Choroid plexus epithelial cell (primary cell): ENCODE data around the gene ZBTB3.
"Not testable (repeated sequence)": the region's sequence is repeated elsewhere in the genome, so short reads cannot be mapped to it uniquely, and the experiment has no call there.

ENCODE experiments used
- DNase-seq: peaks from one replicate; pipeline ENCODE4 v3.0.0-alpha.2; 2010; ENCODE audit warnings: low read depth
- H3K4me3 ChIP-seq: 2 replicates; pipeline ENCODE4 v1.5.1; 2011; ENCODE audit warnings: low read depth, mild to moderate bottlenecking, control low read depth, low read length, moderate library complexity
- CTCF ChIP-seq: conservative IDR thresholded peaks from 2 replicates; pipeline ENCODE4 v1.5.1; 2011; ENCODE audit warnings: low read depth, mild to moderate bottlenecking, control low read depth, inconsistent platforms, low read length, moderate library complexity

Gene ZBTB3

DNA sequence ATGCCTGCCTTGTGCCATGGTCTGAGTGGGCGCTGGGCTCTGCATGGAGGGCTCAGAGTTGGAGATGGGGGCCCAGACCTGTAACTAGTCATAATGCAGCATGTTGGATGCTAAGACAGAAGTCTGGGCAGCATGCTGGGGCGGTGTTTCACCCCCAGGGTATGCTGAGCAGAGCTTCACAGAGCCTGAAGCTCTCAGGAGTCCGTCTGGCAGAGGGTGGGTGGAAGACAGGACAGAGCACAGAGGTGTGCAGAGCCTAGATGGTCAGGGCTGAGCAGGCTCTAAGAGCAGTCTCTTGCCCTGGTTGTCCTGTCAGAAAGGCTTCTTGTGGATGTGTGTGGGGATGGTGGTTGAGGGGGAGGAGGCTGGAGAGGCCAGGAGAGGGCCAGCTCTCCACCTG, 24.5 kb upstream of the ZBTB3 start:
- no peak for DNase-seq
- no peak for TF ChIP-seq CTCF

GRCh38 chr11:62777389-62777788, 23.4 kb upstream of the ZBTB3 start:
- no peak for TF ChIP-seq CTCF
- DNase-seq: no peak
- H3K4me3 ChIP-seq: no peak overlapping the region

More for the DNA sequence above, 24.5 kb upstream of the ZBTB3 start:
- no peak overlapping the region for H3K4me3 ChIP-seq

DNA sequence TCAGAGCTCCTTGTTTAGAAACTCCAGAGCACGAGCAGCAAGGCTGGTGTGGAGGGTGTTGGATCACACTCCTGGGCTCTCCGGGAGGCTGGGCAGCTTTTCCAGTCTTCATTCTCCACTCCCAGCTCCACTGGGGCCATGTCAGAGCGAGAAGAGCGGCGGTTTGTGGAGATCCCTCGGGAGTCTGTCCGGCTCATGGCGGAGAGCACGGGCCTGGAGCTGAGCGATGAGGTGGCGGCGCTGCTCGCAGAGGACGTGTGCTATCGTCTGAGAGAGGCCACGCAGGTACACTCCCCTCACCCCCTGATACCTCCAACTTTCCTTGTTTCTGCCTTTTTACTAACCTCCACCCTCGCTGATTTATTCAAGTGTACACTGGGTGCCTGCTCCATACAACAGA, 21.7 kb upstream of the ZBTB3 start:
- no peak for DNase-seq
- no peak overlapping the region for H3K4me3 ChIP-seq
- no peak for TF ChIP-seq CTCF

GRCh38 chr11:62774407-62774806, 20.4 kb upstream of the ZBTB3 start:
- TF ChIP-seq CTCF: no peak
- DNase-seq: no peak
- no peak overlapping the region for H3K4me3 ChIP-seq

DNA sequence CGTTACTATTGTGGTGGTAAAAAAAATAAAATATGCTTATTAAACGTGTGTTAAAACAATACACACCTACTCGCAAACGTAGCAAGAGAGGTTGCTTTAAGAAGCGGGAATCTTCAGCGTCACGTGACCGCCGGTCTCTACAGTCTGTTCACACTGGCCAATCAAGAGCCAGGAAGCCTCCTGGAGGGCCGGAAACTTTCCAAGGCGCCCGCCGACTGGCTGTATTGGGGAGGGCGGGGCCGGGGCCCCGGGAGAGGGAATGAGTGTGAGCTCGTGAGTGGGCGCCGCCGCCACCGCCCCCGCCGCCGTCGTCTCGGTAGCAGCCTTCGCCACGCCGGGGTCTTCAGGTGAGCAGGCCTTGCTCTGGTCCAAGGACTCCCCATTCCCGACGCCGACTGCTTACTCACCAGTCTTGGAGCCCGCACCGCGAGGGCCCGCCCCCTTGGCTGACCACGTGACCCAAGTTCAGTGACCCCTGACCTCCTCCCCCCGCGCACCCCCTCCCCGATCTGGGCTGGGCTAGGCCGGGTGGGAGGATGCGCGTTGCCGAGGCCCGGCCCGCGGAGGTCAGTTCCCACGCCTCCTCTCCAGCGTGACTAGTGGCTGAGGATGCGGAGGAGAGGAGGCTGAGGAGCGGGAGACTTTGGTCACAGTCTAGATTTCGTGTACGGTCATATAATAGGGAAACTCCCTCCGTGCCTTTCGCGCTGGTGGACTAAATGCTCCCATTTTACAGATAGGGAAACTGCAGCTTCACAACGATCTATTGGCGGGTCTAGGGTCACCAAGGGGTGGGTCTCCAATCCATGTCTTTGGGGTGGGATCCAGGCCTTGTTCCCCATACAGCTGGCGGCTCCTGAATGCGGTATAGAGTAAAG, 17.4 kb upstream of the ZBTB3 start, which contains the start of gene TAF6L:
Gene TAF6L (plus strand): TSS at position 253 of the 878 bp plus-strand sequence. CDS start 4,388 bp downstream, outside the sequence.
- H3K4me3 ChIP-seq: peak within 1 kb of the TSS; percentile 83
- DNase-seq: peak; percentile 98
- no peak for TF ChIP-seq CTCF

DNA sequence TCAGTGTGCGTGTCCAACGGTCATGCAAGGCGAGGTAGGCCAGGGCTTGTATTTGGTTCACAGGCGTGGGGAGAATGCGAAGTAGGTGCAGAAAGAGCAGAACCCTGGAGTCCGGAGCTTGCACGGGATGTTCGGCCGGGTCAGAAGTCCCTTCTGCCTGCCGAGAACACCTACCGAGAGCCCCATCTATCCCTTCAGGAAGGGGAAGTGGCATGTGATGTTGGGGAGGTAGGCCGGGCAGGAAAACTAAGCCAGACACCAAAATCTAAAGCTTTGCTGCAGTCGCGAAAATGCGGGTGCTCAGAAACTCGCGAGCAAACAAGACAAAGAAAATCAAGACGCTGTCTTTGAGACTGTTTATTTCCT, 16.8 kb upstream of the ZBTB3 start:
- no peak for TF ChIP-seq CTCF
- H3K4me3 ChIP-seq: peak overlapping the region; percentile 83
- DNase-seq: peak; percentile 40

DNA sequence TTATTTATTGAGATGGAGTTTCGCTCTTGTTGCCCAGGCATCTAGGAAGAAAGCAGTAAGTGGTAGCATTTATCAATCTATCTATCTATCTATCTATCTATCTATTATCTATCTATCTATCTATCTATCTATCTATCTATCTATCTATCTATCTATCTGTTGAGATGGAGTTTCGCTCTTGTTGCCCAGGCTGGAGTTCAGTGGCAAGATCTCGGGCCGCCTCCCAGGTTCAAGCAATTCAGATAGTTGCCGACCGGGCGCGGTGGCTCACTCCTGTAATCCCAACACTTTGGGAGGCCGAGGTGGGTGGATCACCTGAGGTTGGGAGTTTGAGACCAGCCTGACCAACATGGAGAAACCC, 6.9 kb upstream of the ZBTB3 start:
- peak overlapping the region; percentile 26 for H3K4me3 ChIP-seq

More for the DNA sequence above, 6.9 kb upstream of the ZBTB3 start:
- not testable (repeated sequence) for DNase-seq
